SK-N-SH treated with all-trans-retinoic acid at 6 μM for 48 hours (cell line): Measurements from ENCODE around the gene KRTCAP2.
"Not testable (repeated sequence)": the region's sequence is repeated elsewhere in the genome, so short reads cannot be mapped to it uniquely, and the experiment has no call there.

ENCODE experiments used
- ARNTL ChIP-seq: fragments of 450-650 bp; formaldehyde crosslinking; IDR thresholded peaks from 2 replicates; pipeline ENCODE4 v1.5.0; 2020; ENCODE audit warnings: low read depth, mild to moderate bottlenecking, moderate library complexity, borderline replicate concordance
- BACH2 ChIP-seq: fragments of 250-450 bp; sonication (Bioruptor Pico); IDR thresholded peaks from 2 replicates; pipeline ENCODE4 v1.9.0; 2021; ENCODE audit warnings: mild to moderate bottlenecking, borderline replicate concordance
- CREB5 ChIP-seq: fragments of 250-450 bp; sonication (Bioruptor Pico); IDR thresholded peaks from 2 replicates; pipeline ENCODE4 v1.5.1; 2020; ENCODE audit warnings: low read depth, mild to moderate bottlenecking, moderate library complexity
- CSDC2 ChIP-seq: fragments of 250-450 bp; sonication (Bioruptor Pico); IDR thresholded peaks from 2 replicates; pipeline ENCODE4 v1.5.0; 2020; ENCODE audit warnings: mild to moderate bottlenecking, moderate library complexity
- ISL1 ChIP-seq: fragments of 250-450 bp; sonication (Bioruptor Pico); IDR thresholded peaks from 2 replicates; pipeline ENCODE4 v2.1.2; 2022; ENCODE audit warnings: mild to moderate bottlenecking, moderate library complexity
- PATZ1 ChIP-seq: fragments of 250-450 bp; sonication (Bioruptor Pico); IDR thresholded peaks from 2 replicates; pipeline ENCODE4 v1.8.0; 2020; ENCODE audit warnings: mild to moderate bottlenecking, moderate library complexity, borderline replicate concordance
- TCF4 ChIP-seq: fragments of 250-450 bp; sonication (Bioruptor Pico); IDR thresholded peaks from 2 replicates; pipeline ENCODE4 v1.8.0; 2021; ENCODE audit warnings: mild to moderate bottlenecking, moderate library complexity, borderline replicate concordance
- ZNF70 ChIP-seq: fragments of 450-650 bp; formaldehyde crosslinking; IDR thresholded peaks from 2 replicates; pipeline ENCODE4 v1.5.0; 2020; ENCODE audit warnings: mild to moderate bottlenecking, moderate library complexity
- ZNF8 ChIP-seq: fragments of 450-650 bp; formaldehyde crosslinking; IDR thresholded peaks from 2 replicates; pipeline ENCODE4 v1.5.0; 2020; ENCODE audit warnings: mild to moderate bottlenecking, moderate library complexity

- TF ChIP-seq ZNF70, ISL1, CSDC2, TCF4, ZNF8, CREB5, ARNTL, PATZ1, BACH2 (CRISPR knock-in tag): not testable (repeated sequence)
Measured at GRCh38 chr1:155211381-155212050, 38.4 kb upstream of the KRTCAP2 start.
